HG02759 (cell line): ENCODE data around the gene CCDC3.
"Not testable (repeated sequence)": the region's sequence is repeated elsewhere in the genome, so short reads cannot be mapped to it uniquely, and the experiment has no call there.

ENCODE experiments used
- ATAC-seq: cut with Tn5 transposase; IDR thresholded peaks from one replicate; pipeline ENCODE4 v1.9.1; 2021; ENCODE audit warnings: mild to moderate bottlenecking, moderate library complexity; ENCODE audit not compliant: unreplicated experiment

The CCDC3 gene

DNA sequence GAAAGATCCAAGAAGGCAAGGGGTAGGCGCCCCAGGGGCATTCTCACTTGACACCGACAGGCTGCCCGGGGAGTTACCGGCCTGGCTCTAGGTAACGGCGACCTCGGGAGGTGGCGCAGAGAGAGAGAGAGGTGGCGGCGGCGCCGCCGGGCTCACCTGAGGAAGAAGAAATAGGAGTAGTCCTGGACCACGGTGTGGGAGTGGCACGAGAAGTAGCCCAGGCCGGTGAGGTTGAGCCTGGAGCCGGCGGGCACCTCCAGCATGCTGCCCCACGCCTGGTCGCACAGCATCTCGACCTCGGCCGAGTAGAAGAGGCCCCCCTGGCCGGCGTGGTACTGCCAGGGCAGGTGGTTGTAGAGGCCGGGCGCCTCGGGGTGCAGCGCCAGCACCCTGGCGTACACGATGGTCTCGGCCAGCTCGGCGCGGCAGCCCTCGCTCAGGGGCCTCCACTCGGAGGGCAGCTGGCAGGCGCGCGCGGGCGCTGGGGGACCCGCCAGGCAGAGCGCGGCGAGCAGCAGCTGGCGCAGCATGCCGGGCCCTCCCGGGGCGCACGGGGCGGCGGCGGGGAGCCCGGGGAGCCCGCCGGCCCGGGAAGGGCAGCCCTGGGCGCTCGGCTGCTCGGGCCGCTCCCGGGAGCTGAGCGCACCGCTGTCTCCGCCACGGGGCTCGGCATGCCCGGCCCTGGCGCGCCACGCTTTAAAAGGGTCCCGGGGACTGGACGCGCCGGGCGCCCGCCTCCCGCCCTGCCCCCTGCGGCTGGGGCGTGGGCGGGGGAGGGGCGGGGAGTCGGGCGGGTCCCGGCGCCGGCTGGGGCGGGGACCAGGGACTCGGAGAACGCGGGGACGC, at the start of gene CCDC3:
Gene CCDC3 (minus strand): TSS at position 673 of the 846 bp plus-strand sequence. CDS start 143 bp downstream, at position 530.
- ATAC-seq: no peak

DNA sequence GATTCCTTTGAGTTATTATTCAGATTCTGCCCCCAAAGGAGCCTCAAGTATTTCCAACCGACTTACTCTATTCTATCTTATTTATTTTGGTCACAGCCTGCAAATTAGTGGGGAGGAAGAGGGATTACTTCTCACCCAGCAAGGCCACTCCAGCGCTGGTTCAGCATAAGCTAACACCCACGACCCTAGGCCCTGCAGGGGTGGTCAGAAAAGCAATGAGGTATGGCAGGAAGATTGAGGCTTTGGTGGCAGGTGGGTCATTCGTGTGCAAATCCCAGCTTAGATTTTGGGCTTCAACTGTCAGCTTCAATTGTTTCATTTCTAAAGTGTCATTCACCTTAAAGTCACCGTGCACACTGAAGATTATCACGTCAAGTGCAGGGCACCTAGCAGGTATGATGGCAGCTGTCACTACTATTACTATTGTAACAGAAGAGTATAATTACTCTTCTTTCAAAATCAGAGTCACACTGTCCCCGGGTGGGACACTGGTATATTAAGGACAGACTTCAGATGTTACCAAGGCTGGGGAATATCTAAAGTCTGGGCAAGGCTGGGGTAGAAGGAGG, 49.7 kb upstream of the CCDC3 start:
- ATAC-seq: no peak

DNA sequence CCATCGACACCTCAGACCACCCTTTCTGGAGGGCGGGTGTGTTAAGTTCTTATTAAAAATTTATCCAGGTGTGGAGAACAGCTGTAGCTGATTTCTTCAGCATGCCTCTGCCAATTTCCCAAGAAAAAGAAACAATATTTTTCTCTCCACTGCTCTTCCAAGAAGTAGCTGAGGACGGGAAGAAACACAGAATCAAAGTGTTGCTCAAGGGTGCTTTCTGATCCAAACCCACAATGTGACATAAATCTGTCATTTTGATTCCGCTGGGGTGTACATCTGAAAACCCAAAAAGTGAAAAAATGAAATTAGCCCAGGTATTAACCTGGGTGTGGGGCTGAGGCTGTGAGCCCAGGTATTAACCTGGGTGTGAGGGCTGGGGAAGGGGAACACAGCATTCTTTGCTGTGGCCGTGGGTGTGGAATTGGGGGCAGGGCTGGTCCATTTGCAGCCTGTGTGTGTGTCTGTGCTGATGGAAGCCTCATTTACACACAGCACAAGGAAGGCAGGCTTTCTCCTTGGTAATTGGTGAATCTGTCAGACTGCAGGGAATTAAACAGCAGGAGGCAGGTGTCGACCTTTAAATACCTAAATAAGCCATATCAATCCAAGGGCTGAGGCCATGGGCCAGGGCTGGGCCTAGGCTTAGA, 48.4 kb upstream of the CCDC3 start:
- no peak for ATAC-seq

DNA sequence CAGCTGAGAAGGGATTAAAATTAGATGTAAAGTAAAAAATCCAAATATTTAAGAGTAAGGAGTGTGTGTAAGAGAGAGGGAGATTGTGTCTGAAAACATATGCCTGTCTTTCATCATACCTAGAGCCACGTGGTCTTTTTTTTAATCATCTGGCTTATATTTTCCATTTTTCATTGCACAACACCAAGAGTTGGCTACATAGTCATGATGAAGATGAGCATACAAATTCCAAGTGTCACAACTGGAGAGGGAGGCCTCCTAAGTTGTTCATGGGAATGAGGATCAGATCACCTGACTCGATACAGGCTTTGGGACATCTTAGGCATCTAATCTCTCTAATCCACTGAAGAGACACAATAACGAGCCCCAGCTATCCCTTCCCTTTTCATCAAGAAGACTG, 47.2 kb upstream of the CCDC3 start:
- ATAC-seq: no peak

DNA sequence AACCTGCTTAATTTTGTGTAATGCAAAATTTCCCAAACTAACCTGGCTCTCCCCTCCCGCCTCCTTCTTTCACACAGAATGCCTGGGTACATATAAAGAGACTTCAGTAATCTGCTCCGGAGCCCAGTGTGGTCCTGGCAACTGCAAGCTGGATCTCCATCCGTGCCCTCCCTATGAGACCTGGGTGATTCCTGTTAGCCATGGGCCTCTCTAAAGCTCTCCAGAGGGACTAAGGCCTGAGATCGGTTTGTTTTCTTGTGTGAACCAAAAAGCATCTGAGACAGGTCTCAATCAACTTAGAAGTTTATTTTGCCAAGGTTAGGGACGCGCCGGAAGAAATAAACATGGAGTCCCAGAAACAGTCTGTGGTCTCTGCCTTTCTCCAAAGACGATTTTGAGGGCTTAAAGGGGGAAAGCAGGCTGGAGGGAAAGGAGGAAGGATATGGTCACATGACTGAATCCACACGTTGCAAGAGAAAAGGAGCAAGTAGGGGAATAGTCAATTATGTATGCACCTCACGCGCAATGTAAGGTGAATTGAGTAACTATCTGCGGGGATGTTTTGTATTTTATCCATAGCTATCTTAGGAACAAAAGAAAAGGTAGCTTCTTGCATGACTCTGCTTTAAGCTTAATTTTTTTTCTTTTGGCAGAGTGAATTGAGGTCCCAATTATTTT, 46.2 kb upstream of the CCDC3 start:
- no peak for ATAC-seq

DNA sequence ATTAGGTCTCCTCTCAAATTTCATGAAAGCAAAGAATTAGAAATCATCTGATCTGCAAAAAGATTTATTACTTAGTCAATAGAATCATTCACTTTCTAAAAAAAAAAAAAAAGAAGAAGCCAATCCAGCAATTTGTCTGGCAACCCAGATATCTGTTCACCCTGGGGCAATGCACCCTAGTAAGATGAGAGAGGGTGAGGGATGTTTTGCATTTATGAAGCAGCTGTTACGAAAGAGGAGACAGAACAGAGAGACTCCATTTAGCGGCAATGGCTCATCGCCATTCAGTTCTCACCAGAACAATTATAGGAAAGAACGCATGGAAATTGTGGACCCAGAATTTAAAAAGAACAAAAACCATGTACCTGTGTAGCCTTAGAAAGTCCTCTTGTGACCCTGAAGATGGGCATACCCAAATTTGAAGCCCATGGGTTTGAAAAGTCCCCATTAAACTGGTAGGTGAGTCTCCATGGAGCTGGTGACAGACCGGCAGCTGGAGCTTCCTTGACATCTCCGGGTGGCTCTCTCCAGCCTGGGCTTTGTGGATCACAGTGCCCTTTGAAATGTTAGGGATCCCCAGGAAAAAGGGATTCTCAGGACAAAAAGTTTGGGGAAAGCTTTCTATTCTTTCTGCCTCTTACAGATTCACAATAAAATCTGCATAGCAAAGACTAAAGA, 45.5 kb upstream of the CCDC3 start:
- ATAC-seq: no peak

DNA sequence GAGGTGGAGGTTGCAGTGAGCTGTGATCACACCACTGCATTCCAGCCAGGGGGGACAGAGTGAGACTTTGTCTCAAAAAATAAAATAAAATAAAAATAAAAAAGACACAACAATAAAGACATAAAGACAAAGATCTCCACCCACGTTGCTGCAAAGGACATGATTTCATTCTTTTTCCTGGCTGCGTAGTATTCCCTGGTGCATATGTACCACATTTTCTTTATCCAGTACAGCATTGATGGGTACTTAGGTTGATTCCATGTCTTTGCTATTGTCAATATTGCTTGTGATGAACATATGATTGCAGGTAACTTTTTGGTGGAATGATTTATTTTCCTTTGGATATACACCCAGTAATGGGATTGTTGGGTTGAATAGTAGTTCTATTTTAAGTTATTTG, 42.0 kb upstream of the CCDC3 start:
- no peak for ATAC-seq

DNA sequence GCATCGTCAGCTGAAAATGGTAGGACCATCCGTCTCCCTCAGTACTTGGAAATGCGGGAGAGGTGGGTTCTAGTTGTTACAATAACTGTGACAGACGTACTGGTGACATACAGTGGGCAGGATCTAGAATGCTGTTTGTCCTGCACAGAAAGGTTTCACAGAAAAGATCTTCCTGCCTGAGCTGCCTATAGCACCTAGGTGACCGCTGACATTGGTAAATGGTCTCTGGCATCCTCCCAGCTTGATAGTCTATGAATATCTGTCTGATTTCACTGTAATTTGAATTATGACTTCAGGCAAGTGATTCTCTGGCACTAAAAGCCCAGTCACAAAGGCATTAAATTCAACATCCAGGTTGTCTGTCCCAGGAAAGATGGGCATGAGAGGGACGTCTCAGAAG, 38.2 kb upstream of the CCDC3 start:
- ATAC-seq: no peak

DNA sequence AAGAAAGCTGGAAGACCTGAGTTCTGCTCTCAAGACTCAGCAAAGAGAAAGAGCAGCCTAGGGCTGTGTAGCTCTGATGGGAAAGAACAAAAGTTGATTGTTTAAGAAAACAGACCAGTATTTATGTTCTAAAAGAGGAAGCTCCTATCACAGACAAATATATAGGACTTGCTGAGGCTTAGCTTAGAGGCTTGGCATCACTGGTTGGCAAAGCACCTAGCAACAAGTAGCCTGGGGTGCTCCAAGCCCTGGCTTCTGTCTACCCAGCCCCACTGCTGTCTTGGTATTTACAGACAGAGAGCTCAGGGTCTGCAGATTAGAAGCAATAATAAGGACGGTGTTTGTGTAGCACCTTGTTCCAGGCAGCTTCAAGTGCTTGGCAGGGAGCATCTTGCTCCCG, 36.9 kb upstream of the CCDC3 start:
- ATAC-seq: no peak

DNA sequence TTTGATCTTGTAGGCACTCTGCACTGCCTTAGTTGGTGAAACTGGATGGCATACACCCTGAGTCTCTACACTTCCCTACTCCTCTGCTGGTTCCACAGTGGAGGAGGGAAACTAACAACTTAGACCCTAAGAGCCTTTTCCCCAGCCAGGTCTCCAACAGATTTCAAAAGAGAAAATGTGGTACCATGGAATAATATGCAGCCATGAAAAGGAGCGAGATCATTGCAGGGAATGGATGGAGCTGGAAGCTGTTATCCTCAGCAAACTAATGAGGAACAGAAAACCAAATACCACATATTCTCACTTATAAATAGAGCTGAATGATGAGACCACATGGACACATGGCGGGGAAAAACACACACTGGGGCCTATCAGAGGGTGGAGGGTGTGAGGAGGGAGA, 36.3 kb upstream of the CCDC3 start:
- ATAC-seq: no peak

DNA sequence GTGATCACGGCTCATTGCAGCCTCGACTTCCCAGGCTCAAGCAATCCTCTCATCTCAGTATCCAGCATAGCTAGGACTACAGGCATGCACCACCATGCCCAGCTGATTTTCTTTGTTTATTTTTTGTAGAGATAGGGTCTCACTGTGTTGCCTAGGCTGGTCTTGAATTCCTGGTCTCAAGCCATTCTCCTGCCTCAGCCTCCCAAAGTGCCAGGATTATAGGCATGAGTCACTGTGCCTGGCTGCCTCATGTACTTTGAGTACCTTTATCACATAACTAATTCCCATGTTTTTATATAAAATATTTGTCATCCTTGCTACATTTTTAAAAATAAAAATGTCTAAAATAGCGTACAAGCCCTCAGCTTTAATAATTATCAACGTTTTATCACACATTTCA, 35.3 kb upstream of the CCDC3 start:
- ATAC-seq: no peak

DNA sequence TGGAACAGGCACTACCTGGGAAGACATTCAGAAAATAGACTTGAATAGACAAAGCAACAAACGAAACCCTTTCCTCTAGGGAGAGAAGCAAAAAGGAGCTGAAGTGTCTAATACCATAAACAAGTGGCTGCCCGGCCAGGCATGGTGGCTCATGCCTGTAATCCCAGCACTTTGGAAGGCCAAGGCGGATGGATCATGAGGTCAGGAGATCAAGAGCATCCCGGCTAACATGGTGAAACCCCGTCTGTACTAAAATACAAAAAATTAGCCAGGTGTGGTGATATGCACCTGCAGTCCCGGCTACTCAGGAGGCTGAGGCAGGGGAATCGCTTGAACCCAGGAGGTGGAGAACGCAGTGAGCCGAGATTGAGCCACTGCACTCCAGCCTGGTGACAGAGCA, 34.2 kb upstream of the CCDC3 start:
- not testable (repeated sequence) for ATAC-seq

DNA sequence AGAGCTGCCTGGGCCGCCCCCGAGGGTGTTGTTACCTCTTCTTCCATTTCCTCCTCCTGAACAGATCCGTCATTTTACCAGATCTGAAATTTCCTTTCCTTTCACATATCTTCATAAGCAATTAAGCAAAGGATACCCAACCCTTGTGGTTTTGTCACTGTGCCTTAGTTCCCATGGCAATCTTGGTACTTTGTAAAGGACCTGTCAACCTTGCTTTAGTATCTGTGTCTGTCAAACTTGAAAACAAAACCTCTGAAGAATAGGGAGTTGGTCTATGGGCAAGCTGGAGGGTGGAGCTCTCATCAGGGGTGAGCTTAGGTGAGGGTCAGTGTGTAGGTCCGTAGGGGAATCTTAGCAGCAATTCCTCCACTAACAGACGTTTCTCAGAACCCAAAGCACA, 25.4 kb upstream of the CCDC3 start:
- no peak for ATAC-seq

DNA sequence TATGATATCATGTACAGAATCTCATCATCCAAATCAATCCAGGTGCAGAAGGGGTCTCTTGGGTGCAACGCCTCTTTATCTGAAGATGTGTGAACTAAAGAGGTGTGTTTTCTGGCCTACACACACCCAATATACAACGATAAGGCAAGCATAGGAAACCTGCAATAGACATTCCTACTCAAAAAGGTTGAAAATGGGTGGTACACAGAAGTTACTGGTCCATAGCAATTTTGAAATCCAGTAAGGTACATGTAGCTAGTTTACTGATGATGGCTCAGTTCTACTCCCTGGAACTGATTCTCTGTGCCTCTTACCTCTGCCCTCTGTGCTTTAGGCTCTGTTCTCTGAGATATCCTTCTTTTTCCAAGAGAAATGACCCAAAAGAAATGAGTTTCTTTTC, 22.2 kb upstream of the CCDC3 start:
- no peak for ATAC-seq

DNA sequence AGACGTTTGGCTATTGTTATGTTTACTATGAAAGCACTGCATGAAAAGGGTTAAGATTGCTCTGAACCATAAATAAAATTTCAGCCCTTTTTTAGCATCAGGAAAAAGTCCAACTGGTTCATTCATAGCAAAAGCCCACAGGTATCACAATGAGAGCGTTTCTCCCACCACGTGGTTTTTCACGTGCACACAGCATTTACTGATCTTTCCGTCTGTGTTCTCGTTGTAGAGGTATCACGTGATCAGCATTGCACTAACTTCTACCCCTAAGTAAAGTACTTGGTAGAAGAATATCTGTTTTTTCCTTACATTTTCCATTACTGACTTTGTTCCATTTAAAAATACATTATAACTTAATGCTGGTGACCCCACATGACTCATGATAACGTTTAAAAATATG, 17.8 kb upstream of the CCDC3 start:
- ATAC-seq: no peak

DNA sequence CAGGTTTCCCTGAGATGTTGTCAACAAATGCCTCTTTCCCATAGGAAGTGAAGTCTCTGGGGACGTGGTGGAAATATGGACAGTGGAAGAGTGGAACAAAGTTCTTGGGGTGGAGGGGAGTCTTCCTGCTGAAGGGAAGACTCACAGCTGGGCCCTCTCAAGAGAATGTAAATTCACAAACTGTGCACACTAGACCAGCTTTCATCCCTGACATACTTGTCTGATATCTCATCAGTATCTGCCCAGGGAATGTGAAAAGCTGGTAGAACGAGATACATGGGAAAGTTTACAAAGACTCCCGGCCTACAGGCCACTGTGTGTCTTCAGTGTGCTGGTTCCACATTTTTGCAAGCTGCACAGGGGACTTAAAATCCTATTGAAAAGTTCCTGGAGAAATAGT, 16.7 kb upstream of the CCDC3 start:
- ATAC-seq: no peak

DNA sequence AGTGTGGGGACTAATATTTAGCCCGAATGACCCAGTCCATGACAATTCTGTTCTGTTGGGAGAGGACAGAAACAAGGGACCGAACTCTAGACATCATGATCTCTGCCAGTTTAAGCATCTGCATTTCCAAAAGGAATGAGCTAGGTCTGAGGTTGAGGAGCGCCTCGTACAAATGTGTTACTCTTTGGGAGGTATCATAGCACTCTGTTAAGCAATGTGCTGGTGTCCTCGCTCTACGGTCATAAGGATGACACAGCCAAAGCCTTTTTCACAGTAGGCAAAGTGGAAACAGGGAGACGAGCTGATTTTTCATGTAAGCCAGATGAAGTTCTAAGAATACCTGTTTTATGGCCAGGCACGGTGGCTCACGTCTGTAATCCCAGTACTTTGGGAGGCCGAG, 15.4 kb upstream of the CCDC3 start:
- ATAC-seq: no peak

DNA sequence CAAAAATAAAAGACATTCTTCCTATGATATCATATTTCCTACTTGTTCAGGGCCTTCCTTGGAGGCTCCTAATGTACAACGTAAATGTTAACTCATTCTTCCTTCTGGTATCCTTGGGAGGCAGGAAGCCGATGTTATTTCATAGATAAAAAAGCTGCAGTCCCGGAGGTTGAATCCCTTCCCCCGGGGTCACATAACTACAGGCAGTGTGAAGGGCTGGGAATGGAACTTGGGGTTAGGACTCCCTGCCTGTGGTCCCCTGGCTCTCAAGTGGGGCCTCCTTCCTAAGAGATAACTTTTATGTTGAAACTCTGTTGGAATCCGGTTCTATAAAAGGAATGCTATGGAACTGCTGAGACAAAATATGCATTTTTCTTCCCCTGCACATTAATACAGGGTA, 14.9 kb upstream of the CCDC3 start:
- ATAC-seq: no peak

DNA sequence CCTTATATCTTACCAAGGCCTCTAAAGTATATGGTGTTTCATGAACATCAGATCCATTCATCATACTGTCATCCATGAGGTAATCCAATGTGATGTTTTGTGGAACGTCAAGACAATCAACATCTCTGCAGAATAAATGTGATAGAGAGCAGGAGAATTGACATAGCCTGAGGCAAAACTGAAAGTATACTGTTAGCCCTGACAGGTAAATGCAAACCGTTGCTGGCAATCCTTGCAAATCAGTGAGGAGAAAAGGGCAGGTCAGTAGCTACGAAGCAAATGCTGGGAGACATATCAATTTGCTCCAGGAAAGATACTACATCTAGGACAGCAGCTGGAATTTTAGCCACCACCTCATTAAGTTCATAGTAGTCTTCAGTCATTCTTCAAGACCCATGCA, 4.5 kb upstream of the CCDC3 start:
- ATAC-seq: no peak

DNA sequence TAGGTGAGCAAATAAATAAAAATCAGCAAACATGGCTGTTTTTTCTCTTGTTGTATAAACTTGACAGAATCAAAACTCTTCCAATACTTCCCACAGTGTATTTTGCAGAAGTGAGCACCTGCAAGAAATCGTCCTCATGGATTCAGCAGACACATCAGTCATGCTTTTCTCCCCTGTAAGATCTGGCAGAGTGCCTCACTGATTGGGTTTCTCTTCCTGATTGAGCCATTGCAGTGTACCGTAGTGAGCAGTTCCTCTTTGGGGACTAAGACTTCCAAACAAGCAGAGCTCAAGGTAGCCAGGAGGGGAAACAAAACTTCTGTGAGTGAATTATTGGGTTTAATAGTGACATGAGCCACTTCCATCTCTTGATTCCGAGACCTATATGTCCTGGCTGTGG, 2.2 kb upstream of the CCDC3 start:
- ATAC-seq: no peak

DNA sequence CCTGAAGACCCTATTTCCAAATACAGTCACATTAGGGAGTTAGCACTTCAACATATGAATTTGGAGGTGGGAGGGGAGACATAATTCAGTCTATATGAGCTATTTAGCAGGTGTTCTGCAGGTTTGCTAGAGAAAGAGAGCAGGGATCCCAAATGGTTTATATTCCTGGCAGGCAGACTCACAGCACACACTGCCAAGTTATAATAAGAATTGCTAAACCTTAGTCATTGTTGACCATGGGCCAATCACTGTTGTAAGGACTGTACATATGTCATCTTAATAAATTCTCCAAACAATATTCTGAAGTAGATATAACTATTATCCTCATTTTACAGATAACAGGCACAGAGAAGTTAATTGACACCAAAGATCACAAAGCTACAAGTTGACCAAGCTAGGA, 1.5 kb upstream of the CCDC3 start:
- no peak for ATAC-seq
